ENCODE results near the gene INSC.

Gene INSC

GRCh38 chr11:15111215-15111614 lies 3.5 kb upstream of the INSC start:
- no peak for DNase-seq (ENCODE audit: low read depth)
- no peak for TF ChIP-seq CTCF (IDR thresholded peaks at IDR 0.05; ENCODE audit: low read depth, low read length, missing control alignments)
- in situ Hi-C loops (cut with HindIII; ENCODE audit: low sequenced_read_pairs), result loop anchor here (5.0 kb wide), 1 partner anchor 86 kb away; no protein-coding TSS in a partner anchor
- H3K4me3 ChIP-seq (ENCODE audit: low read depth, low read length), result no peak overlapping the region

GRCh38 chr11:15112131-15112541 lies 2.6 kb upstream of the INSC start:
- in situ Hi-C loops (cut with HindIII; ENCODE audit: low sequenced_read_pairs), result loop anchor here (5.0 kb wide), 1 partner anchor 85 kb away; no protein-coding TSS in a partner anchor
- DNase-seq (ENCODE audit: low read depth), result no peak
- no peak overlapping the region for H3K4me3 ChIP-seq (ENCODE audit: low read depth, low read length)
- no peak for TF ChIP-seq CTCF (IDR thresholded peaks at IDR 0.05; ENCODE audit: low read depth, low read length, missing control alignments)

- no peak for TF ChIP-seq CTCF (IDR thresholded peaks at IDR 0.05; ENCODE audit: low read depth, low read length, missing control alignments)
- in situ Hi-C loops (cut with HindIII; ENCODE audit: low sequenced_read_pairs), result loop anchor here (5.0 kb wide), 1 partner anchor 84 kb away; no protein-coding TSS in a partner anchor
- no peak overlapping the region for H3K4me3 ChIP-seq (ENCODE audit: low read depth, low read length)
- DNase-seq (ENCODE audit: low read depth), result no peak
Observed at GRCh38 chr11:15113381-15113780, 1.3 kb upstream of the INSC start.

GRCh38 chr11:15115686-15116085 lies 963 bp downstream of the INSC start:
- in situ Hi-C loops (cut with HindIII; ENCODE audit: low sequenced_read_pairs), result no loop called here
- H3K4me3 ChIP-seq (ENCODE audit: low read depth, low read length), result no peak overlapping the region
- no peak for DNase-seq (ENCODE audit: low read depth)
- no peak for TF ChIP-seq CTCF (IDR thresholded peaks at IDR 0.05; ENCODE audit: low read depth, low read length, missing control alignments)

GRCh38 chr11:15117751-15118150 lies 3.0 kb downstream of the INSC start:
- in situ Hi-C loops (cut with HindIII; ENCODE audit: low sequenced_read_pairs), result no loop called here
- no peak overlapping the region for H3K4me3 ChIP-seq (ENCODE audit: low read depth, low read length)

GRCh38 chr11:15118431-15118830 lies 3.7 kb downstream of the INSC start:
- TF ChIP-seq CTCF (IDR thresholded peaks at IDR 0.05; ENCODE audit: low read depth, low read length, missing control alignments), result no peak
- in situ Hi-C loops (cut with HindIII; ENCODE audit: low sequenced_read_pairs), result no loop called here
- H3K4me3 ChIP-seq (ENCODE audit: low read depth, low read length), result no peak overlapping the region
- DNase-seq (ENCODE audit: low read depth), result no peak

More at GRCh38 chr11:15117751-15118150, 3.0 kb downstream of the INSC start:
- no peak for TF ChIP-seq CTCF (IDR thresholded peaks at IDR 0.05; ENCODE audit: low read depth, low read length, missing control alignments)
- DNase-seq (ENCODE audit: low read depth), result no peak

GRCh38 chr11:15119352-15119751 lies 4.6 kb downstream of the INSC start:
- DNase-seq (ENCODE audit: low read depth), result no peak
- H3K4me3 ChIP-seq (ENCODE audit: low read depth, low read length), result no peak overlapping the region
- in situ Hi-C loops (cut with HindIII; ENCODE audit: low sequenced_read_pairs), result no loop called here
- TF ChIP-seq CTCF (IDR thresholded peaks at IDR 0.05; ENCODE audit: low read depth, low read length, missing control alignments), result no peak

Measured in astrocyte of the cerebellum (primary cell).